Amygdala (tissue), 56 donors: Measurements from ENCODE around the gene PIM1.
A peak's percentile ranks its signal among the peaks of the same experiment; 100 is the strongest.
"Not testable (repeated sequence)": the region's sequence is repeated elsewhere in the genome, so short reads cannot be mapped to it uniquely, and the experiment has no call there.

ENCODE experiments used
- DNase-seq, 56 donors: peaks; one replicate each; lab custom pipeline; 2025; lab: John Stamatoyannopoulos, UW

The PIM1 gene

GRCh38 chr6:37169496-37170272, at the start of gene PIM1:
PIM1 (plus strand) TSS chr6:37170152; CDS start chr6:37170576, 424 bp downstream.
- DNase-seq: peak; percentile 57 to 99 (median 98)

GRCh38 chr6:37121556-37121955, 48.4 kb upstream of the PIM1 start:
- DNase-seq: no peak

GRCh38 chr6:37122861-37123260, 47.1 kb upstream of the PIM1 start:
- DNase-seq: no peak

- DNase-seq: no peak
Measured at GRCh38 chr6:37123957-37124729, 45.8 kb upstream of the PIM1 start.

GRCh38 chr6:37125774-37126492, 44.0 kb upstream of the PIM1 start:
- DNase-seq: no peak

GRCh38 chr6:37126493-37126958, 43.4 kb upstream of the PIM1 start:
- no peak for DNase-seq

- no peak for DNase-seq
Measured at GRCh38 chr6:37126961-37127616, 42.9 kb upstream of the PIM1 start.

GRCh38 chr6:37127961-37128862, 41.7 kb upstream of the PIM1 start:
- DNase-seq: no peak

GRCh38 chr6:37128863-37129443, 41.0 kb upstream of the PIM1 start:
- DNase-seq: not testable (repeated sequence)

- no peak for DNase-seq
Measured at GRCh38 chr6:37129566-37129965, 40.4 kb upstream of the PIM1 start.

- no peak for DNase-seq
Measured at GRCh38 chr6:37130704-37131103, 39.2 kb upstream of the PIM1 start.

GRCh38 chr6:37131104-37131959, 38.6 kb upstream of the PIM1 start:
- DNase-seq: peak in 22 of 56 donors; percentile 2 to 68 (median 21)

- DNase-seq: no peak
Measured at GRCh38 chr6:37131960-37132253, 38.0 kb upstream of the PIM1 start.

- DNase-seq: no peak
Measured at GRCh38 chr6:37134036-37134395, 35.9 kb upstream of the PIM1 start.

GRCh38 chr6:37134396-37135191, 35.4 kb upstream of the PIM1 start:
- DNase-seq: no peak

- no peak for DNase-seq
Measured at GRCh38 chr6:37135835-37136694, 33.9 kb upstream of the PIM1 start.

GRCh38 chr6:37136821-37137200, 33.1 kb upstream of the PIM1 start:
- no peak for DNase-seq
